GM12801 (cell line): Measurements from ENCODE around the gene MGLL.

Experiments used
- TF ChIP-seq, protein P1 (sequence below): IDR thresholded peaks from one replicate; pipeline ENCODE4 v1.5.1; 2011; ENCODE audit warnings: control low read depth; ENCODE audit not compliant: insufficient read length; ENCODE audit errors: extremely low read depth

Gene MGLL

DNA sequence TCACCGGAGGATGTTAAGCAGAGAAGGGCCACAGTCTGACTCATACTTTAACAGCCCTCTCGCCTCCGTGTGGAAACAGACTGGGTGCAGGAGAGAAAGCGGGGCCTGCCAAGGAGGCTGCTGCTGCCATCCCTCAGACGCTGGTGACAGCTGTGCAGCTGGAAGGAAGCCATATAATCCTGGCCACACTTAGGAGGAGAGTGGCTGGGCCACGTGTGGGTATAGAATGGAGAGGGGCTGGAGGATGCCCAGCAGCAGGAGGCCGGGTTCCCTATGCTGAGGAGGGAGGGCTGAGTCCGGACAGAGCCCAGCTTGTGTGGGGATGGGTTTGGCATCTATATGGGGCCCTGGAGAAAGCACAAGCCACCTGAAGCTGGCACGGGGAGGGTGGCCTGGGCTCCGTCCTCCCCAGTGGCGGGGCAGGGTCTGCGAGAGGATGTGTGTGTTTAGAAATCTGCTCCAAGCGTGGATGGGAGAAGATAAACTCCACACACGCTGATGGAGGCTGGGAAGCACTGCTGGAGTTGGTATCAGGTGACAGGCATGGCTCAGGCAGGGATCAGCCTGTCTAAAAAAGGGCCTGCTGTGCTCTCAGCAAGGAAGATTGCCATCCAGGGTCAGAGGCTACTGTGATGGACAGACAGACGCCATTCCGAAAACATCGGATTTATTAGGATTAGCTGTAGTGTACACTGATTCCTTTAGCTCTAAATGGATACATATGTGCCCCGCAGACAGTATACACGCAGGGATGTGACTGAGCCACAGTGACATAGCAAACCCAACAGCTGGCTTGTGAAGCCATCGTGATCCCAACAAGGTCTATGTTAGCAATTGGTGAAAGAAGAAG lies 133.7 kb downstream of the MGLL start:
- TF ChIP-seq, protein P1, sequence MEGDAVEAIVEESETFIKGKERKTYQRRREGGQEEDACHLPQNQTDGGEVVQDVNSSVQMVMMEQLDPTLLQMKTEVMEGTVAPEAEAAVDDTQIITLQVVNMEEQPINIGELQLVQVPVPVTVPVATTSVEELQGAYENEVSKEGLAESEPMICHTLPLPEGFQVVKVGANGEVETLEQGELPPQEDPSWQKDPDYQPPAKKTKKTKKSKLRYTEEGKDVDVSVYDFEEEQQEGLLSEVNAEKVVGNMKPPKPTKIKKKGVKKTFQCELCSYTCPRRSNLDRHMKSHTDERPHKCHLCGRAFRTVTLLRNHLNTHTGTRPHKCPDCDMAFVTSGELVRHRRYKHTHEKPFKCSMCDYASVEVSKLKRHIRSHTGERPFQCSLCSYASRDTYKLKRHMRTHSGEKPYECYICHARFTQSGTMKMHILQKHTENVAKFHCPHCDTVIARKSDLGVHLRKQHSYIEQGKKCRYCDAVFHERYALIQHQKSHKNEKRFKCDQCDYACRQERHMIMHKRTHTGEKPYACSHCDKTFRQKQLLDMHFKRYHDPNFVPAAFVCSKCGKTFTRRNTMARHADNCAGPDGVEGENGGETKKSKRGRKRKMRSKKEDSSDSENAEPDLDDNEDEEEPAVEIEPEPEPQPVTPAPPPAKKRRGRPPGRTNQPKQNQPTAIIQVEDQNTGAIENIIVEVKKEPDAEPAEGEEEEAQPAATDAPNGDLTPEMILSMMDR = no peak

DNA sequence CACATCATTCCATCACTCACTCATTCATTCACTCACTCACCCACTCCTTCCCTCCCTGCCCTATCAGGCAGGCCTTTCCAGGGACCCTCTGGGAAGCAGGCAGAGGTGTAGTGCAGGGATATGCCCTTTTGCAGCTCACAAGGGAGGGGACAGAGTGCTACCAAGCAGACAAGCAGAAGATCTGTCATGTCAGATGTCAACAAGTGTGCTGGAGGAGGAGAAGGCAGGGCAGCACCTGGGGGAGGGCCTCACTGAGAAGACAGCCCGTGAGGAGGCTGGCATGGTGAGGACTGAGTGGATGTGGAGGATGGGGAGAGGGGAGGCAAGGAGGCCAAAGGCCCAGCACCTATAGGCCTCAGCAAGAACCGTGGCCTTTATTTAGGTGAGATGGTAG lies 134.3 kb downstream of the MGLL start:
- TF ChIP-seq, protein P1 = no peak

DNA sequence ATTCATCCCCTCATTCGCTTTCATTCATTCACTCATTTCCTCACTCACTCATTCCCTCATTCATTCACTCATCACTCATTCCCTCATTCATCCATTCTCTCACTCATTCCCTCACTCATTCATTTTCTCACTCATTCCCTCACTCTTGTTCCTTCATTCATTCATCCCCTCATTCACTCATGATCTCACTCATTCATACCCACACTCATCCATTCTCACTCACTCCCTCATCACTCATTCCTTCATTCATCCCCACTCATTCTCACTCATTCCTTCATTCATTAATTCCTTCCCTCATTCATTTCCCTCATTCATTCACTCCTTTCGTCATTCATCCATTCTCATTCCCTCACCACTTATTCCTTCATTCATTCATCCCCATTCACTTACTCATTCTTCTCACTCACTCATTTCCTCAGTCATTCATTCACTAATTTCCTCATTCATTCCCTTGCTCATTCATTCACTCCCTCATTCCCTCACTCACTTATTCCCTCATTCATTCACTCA lies 135.0 kb downstream of the MGLL start:
- TF ChIP-seq, protein P1 = no peak

DNA sequence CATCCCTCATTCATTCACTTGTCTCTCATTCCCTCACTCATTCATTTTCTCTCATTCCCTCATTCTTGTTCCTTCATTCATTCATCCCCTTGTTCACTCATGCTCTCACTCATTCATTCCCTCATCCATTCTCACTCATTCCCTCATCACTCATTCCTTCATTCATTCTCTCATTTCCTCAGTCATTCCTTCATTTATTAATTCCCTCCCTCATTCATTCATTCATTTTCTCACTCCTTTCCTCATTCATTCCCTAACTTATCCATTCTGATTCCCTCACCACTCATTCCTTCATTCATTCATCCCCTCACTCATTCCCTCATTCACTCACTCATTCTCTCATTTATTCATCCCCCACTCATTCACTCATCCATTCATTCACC lies 135.8 kb downstream of the MGLL start:
- TF ChIP-seq, protein P1 = no peak

DNA sequence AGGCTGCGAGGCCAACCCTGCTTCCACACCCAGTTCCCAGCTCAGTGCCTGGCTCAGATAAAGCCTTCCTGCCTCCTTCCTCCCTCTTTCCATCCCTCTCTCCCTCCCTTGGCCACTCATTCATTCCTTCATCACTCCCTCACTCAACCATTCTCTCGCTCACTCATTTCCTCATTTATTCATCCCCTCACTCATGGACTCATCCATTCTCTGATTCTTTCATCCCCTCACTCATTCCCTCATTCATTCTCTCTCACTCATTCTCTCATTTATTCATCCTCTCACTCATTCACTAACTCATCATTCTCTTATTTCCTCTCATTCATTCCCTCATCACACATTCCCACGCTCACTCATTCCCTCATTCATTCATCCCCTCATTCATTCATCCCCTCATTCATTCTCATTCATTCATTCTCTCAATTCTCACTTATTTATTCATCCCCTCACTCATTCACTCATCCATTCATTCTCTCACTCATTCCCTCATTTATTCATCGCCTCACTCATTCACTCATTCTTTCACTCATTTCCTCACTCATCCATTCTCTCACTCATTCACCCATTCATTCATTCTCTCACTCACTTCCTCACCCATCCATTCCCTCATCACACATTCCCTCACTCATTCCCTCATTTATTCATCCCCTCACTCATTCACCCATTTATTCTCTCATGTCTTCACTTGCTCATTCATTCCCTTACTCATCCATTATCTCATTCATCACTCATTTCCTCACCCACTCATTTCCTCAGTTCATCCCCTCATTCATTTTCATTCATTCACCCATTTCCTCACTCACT lies 136.4 kb downstream of the MGLL start:
- TF ChIP-seq, protein P1 = no peak

DNA sequence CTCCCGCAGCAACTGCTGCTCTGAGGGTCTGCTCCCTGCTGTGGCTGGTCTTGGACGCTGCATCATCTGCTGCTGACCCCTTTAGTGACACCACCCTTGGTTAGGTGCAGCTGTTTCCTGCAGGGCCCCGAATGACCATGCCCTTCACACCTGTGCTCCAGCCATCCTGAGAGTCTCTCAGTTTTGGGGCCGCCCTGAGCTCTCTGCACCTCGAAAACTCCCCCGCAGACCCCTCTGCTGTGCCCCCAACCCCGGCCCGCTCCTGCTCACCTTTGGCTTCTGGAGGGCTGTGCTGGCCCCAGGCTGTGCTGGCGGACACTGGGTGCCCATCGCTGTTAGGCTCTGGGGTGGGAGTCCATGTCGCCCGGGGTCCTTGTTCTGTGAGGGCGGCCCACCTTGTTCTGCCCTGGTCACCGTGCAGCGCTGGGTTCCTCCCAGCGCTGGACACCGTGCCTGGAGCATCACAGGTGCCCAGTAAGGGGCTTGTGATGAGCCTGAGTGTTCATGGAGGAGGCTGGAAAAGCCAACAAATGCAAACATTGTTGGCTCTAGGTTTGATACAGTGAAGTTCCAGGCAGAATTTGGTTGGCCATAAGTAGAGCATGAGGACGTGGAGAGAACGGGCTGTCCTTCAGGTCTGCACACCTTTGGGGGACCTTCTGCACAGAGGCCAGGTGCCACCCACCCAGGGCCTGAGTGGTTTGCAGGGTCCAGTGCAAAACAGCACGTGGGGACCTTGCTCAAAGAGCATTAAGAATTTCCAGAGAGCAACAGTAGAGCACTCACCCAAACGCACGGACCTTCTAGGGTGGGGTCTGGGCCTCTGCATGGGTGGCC lies 137.2 kb downstream of the MGLL start:
- TF ChIP-seq, protein P1 = no peak

DNA sequence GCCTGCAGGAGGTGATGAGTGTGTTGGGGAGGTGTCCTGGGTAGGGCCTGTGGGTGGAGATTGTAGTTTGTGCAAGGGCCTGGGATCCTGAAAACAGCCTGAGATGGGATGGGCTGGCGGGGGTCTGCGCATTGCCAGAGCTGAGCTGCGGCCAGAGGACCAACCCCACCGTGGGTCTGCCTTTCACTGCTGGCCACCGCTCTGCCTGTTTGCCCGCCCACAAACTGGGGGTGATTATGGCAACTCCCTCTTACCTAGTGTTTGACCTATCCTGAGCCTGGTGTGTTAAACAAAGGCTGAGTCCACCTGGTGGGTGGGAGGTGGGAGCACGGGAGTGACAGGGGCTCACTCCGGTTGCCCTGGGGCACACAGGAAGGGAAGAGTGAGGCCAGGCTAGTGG lies 139.8 kb downstream of the MGLL start:
- TF ChIP-seq, protein P1 = no peak
